ENCODE results near the gene ACOT9. TPM values are rescaled to one million over a fixed set of nuclear protein-coding genes. Genes with fewer than 3 reads are reported as not detected.
"Not testable (repeated sequence)": the region's sequence is repeated elsewhere in the genome, so short reads cannot be mapped to it uniquely, and the experiment has no call there.

ACOT9 gene
- total RNA-seq, 2 donors from 2014 or later, result 23.6 to 26.0 TPM

GRCh38 chrX:23692166-23692565 is 50.9 kb downstream of the ACOT9 start:
- no peaks in the 10 kb centered on the region for H3K36me3 ChIP-seq
- no peaks in the 10 kb centered on the region for H3K9me3 ChIP-seq
- no peak for TF ChIP-seq CTCF (IDR thresholded peaks at IDR 0.05)
- H3K4me3 ChIP-seq, result no peak overlapping the region
- intact Hi-C loops (cut with DNase I), result loop anchor here (10.0 kb wide), 1 partner anchor 373 kb away; no protein-coding TSS in a partner anchor
- DNase-seq, result no peak
- H3K27me3 ChIP-seq, result no peaks in the 10 kb centered on the region
- no peaks in the 10 kb centered on the region for H3K4me1 ChIP-seq
- no peak overlapping the region for H3K27ac ChIP-seq
- no peak overlapping the region for H3K9ac ChIP-seq (ENCODE audit: low read depth in 2 of 2, low read length in 2 of 2)

- H3K9me3 ChIP-seq; DNase-seq; H3K9ac ChIP-seq (ENCODE audit: low read depth in 2 of 2, low read length in 2 of 2); H3K27ac ChIP-seq; H3K27me3 ChIP-seq; intact Hi-C loops (cut with DNase I); H3K4me3 ChIP-seq; H3K4me1 ChIP-seq; H3K36me3 ChIP-seq: not testable (repeated sequence)
Measured at GRCh38 chrX:23676486-23676885, 66.6 kb downstream of the ACOT9 start.

DNA sequence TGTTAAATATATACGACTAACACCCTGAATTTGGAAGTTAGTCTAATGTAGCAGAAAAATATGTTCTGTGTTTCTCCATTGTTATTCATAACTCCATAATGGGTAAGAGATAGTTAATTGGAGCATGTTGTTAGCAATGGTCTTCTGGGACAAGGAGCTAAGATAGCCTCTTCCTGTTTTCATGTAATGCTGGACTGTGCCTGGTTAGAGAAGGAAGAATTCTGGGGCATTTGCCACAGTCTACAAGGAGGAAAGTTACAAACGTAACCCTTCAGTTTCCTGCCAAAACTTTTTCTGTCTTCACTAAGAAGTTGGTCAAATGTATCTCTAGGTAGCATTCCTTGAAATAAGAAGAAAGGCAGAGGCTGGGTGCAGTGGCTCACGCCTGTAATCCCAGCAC is 70.0 kb downstream of the ACOT9 start:
- intact Hi-C loops (cut with DNase I), result no loop called here
- Histone ChIP-seq H3K9me3 (no peaks in the 10 kb centered on the region), H3K36me3 (no peaks in the 10 kb centered on the region), H3K27me3 (no peaks in the 10 kb centered on the region), H3K9ac (ENCODE audit: low read depth in 2 of 2, low read length in 2 of 2) (no peak overlapping the region), H3K4me1 (no peaks in the 10 kb centered on the region), H3K4me3 (no peak overlapping the region), H3K27ac (no peak overlapping the region)
- no peak for DNase-seq
- TF ChIP-seq CTCF (IDR thresholded peaks at IDR 0.05), result no peak

- Histone ChIP-seq H3K4me3 (no peak overlapping the region), H3K9me3 (no peaks in the 10 kb centered on the region), H3K4me1 (no peaks in the 10 kb centered on the region), H3K27ac (no peak overlapping the region), H3K27me3 (no peaks in the 10 kb centered on the region), H3K9ac (ENCODE audit: low read depth in 2 of 2, low read length in 2 of 2) (no peak overlapping the region), H3K36me3 (no peaks in the 10 kb centered on the region)
- DNase-seq, result no peak
- intact Hi-C loops (cut with DNase I), result no loop called here
- TF ChIP-seq CTCF (IDR thresholded peaks at IDR 0.05), result no peak
Measured at GRCh38 chrX:23670528-23670927, 72.5 kb downstream of the ACOT9 start.

DNA sequence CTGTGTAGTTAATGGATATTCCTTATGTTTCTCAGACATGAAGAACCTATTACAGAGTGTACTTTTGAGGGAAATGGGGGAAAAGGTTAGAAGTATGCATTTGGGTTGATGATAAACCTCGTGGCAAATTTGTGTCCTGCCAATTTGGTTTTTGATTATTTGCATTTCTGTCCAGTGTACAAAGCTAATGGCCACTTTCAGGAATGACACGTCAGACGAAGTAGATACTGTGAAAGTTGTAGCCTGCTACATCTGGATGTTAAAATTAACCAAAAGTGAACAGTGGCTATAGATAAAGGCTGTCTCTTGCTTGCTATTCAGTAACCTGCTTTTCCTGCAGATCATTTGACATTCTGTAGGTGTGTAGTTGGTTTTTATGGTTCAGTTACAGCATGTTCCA is 74.7 kb downstream of the ACOT9 start:
- no peak for TF ChIP-seq CTCF (IDR thresholded peaks at IDR 0.05)
- Histone ChIP-seq H3K4me1 (no peaks in the 10 kb centered on the region), H3K27me3 (no peaks in the 10 kb centered on the region), H3K9me3 (no peaks in the 10 kb centered on the region), H3K36me3 (no peaks in the 10 kb centered on the region), H3K27ac (no peak overlapping the region), H3K4me3 (peak overlapping the region; percentile 55), H3K9ac (ENCODE audit: low read depth in 2 of 2, low read length in 2 of 2) (no peak overlapping the region)
- intact Hi-C loops (cut with DNase I), result no loop called here
- DNase-seq, result no peak

- Histone ChIP-seq H3K27ac (peak within 1 kb of the TSS; percentile 66), H3K27me3 (no peaks in the 10 kb centered on the region), H3K36me3 (no peaks in the 10 kb centered on the region), H3K4me1 (no peaks in the 10 kb centered on the region), H3K9me3 (no peaks in the 10 kb centered on the region), H3K9ac (ENCODE audit: low read depth in 2 of 2, low read length in 2 of 2) (peak within 1 kb of the TSS; percentile 59 to 78), H3K4me3 (peak within 1 kb of the TSS; percentile 55)
- intact Hi-C loops (cut with DNase I), result no loop called here
- DNase-seq, result peak; percentile 89
- no peak for TF ChIP-seq CTCF (IDR thresholded peaks at IDR 0.05)
Measured at GRCh38 chrX:23667239-23668177, 75.6 kb downstream of the ACOT9 start, which contains the start of gene PRDX4. TSS of gene PRDX4 (plus strand) at chrX:23667493. CDS start at chrX:23667571, 78 bp downstream.

Data from colonic mucosa (tissue), 4 donors.